Measurements from ENCODE around the gene CENPVL2.
"Not testable (repeated sequence)": the region's sequence is repeated elsewhere in the genome, so short reads cannot be mapped to it uniquely, and the experiment has no call there.

CENPVL2 gene

DNA sequence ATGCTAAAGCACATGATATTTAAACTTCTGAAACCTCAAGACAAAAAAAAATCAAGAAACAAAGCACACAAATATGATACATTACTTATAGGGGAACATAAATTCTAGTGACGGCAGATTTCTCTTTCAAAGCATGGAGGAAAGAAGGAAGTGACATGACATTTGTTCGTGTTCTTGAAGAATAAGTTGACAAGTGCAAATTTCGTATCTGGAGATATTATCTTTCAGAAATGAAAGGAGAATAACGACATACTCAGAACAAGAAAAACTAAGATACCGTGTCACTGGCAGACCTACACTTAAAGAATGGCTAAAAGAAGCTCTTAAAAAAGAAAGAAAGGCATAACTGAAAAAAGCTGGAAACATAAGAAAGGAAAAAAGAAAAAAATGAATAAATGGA, 16.6 kb downstream of the CENPVL2 start:
- DNase-seq (ENCODE audit: extremely low read depth, insufficient read length): no peak
- no peaks in the 10 kb centered on the region for H3K27me3 ChIP-seq (replicated peaks; ENCODE audit: control insufficient read depth, insufficient read depth, low read length)
- H3K36me3 ChIP-seq (ENCODE audit: control insufficient read depth, insufficient read depth, low read length): no peaks in the 10 kb centered on the region
- TF ChIP-seq, protein P1, sequence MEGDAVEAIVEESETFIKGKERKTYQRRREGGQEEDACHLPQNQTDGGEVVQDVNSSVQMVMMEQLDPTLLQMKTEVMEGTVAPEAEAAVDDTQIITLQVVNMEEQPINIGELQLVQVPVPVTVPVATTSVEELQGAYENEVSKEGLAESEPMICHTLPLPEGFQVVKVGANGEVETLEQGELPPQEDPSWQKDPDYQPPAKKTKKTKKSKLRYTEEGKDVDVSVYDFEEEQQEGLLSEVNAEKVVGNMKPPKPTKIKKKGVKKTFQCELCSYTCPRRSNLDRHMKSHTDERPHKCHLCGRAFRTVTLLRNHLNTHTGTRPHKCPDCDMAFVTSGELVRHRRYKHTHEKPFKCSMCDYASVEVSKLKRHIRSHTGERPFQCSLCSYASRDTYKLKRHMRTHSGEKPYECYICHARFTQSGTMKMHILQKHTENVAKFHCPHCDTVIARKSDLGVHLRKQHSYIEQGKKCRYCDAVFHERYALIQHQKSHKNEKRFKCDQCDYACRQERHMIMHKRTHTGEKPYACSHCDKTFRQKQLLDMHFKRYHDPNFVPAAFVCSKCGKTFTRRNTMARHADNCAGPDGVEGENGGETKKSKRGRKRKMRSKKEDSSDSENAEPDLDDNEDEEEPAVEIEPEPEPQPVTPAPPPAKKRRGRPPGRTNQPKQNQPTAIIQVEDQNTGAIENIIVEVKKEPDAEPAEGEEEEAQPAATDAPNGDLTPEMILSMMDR (IDR thresholded peaks at IDR 0.05; ENCODE audit: insufficient read depth, low read length, poor library complexity, severe bottlenecking): no peak
- H3K4me3 ChIP-seq (replicated peaks; ENCODE audit: low read depth, low read length): no peak overlapping the region

- Histone ChIP-seq H3K36me3 (ENCODE audit: control insufficient read depth, insufficient read depth, low read length) (no peaks in the 10 kb centered on the region), H3K4me3 (replicated peaks; ENCODE audit: low read depth, low read length) (no peak overlapping the region), H3K27me3 (replicated peaks; ENCODE audit: control insufficient read depth, insufficient read depth, low read length) (no peaks in the 10 kb centered on the region)
- DNase-seq (ENCODE audit: extremely low read depth, insufficient read length): no peak
- TF ChIP-seq, protein P1 (IDR thresholded peaks at IDR 0.05; ENCODE audit: insufficient read depth, low read length, poor library complexity, severe bottlenecking): no peak
Observed at GRCh38 chrX:51643377-51643776, 39.3 kb downstream of the CENPVL2 start.

DNA sequence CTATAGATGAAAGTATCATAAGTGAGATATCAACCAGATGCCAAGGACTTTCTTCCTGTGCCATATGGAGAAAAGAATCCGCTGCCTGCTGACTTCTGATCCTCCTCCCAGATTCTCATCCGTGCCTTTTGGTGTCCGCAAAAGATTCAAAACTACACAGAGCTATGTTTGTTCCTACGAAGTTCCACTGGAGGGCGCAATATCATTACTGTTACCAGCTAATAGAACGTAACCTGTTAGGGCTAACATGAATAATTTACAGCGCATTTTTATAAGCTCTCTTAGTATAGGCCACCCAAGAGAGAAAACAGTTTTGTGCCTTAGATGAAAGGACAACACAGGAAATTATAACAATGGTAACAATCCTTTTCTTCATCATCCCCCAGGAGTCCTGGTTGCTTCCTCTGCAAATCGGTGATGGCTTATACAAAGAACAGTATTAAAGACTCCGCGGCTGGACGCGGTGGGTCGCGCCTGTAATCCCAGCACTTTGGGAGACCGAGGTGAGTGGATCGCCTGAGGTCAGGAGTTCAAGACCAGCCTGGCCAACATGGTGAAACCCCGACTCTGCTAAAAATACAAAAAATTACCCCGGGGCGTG, 41.1 kb downstream of the CENPVL2 start:
- TF ChIP-seq, protein P1 (IDR thresholded peaks at IDR 0.05; ENCODE audit: insufficient read depth, low read length, poor library complexity, severe bottlenecking): peak; percentile 38

DNA sequence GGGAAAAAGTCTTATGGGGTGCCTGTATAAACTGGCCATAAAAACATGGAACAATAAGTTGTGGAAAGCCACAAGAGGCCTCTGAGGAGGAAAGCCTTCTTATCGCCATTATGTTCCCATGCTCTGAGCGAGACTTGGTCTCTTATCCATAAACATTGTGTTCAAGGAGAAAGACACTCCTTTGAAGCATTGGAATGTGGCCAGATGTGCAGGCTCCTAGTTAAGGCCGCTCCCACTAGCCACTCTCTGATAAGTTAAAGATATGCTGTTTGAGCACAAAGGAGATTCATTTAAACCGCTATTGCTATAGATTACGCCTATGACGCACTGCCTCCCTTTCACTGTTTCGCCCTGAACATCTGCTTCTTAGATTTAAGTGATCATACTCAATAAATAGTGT, 46.1 kb downstream of the CENPVL2 start:
- not testable (repeated sequence) for DNase-seq (ENCODE audit: extremely low read depth, insufficient read length); H3K27me3 ChIP-seq (replicated peaks; ENCODE audit: control insufficient read depth, insufficient read depth, low read length); H3K36me3 ChIP-seq (ENCODE audit: control insufficient read depth, insufficient read depth, low read length); H3K4me3 ChIP-seq (replicated peaks; ENCODE audit: low read depth, low read length)

More for the DNA sequence above, 41.1 kb downstream of the CENPVL2 start:
- H3K4me3 ChIP-seq (replicated peaks; ENCODE audit: low read depth, low read length): no peak overlapping the region
- DNase-seq (ENCODE audit: extremely low read depth, insufficient read length): no peak
- no peaks in the 10 kb centered on the region for H3K36me3 ChIP-seq (ENCODE audit: control insufficient read depth, insufficient read depth, low read length)
- H3K27me3 ChIP-seq (replicated peaks; ENCODE audit: control insufficient read depth, insufficient read depth, low read length): no peaks in the 10 kb centered on the region

All from GM06990 (cell line).